AG08395 (cell line): Measurements from ENCODE around the gene DOCK9.

Experiments used
- DNase-seq: peaks from one replicate; pipeline ENCODE4 v3.0.0; 2012; ENCODE audit warnings: mixed read lengths, low spot score

The DOCK9 gene

DNA sequence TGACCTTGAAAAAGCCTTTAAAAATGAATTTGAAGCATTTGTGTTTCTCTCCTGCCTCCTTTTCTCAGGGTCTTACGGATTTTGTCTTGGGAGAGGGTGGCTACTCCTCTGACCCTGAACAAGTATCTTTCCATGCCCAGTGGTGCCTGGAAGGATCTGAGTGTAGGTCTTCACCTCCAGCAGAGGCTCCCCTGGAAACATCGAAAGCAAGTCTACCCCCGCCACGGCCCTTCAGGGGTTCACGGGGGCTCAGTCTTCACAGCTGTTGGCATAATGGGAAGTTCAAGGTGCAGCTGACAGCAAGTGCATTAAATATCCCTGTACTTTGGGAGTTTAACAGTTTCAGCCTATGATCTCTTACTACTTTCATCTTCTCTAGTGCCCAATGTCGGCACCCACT is 182.6 kb downstream of the DOCK9 start:
- no peak for DNase-seq

DNA sequence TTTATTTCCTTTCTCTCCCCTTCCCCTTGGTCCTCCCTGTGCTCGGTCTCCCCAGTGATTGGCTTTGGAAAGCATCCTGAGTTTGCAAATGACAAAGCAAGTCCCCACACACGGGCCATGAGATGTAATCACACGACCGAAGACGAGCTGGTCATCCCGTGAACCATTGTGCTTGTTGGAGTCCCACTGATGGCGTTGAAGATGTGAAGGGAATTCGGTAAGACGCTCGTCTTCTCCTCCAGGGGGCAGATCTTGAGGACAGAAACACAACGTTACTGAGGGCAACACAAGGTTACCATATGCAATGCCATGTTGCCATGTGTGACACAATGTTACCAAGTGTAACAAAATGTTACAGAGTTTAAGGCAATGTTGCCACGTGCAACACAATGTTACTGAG is 183.4 kb downstream of the DOCK9 start:
- no peak for DNase-seq

- DNase-seq = no peak
Observed at GRCh38 chr13:98792785-98793495, 184.9 kb downstream of the DOCK9 start.

GRCh38 chr13:98792321-98792720 is 185.5 kb downstream of the DOCK9 start:
- DNase-seq = no peak

GRCh38 chr13:98791611-98792010 is 186.3 kb downstream of the DOCK9 start:
- DNase-seq = no peak

GRCh38 chr13:98787996-98788395 is 189.9 kb downstream of the DOCK9 start:
- DNase-seq = no peak

DNA sequence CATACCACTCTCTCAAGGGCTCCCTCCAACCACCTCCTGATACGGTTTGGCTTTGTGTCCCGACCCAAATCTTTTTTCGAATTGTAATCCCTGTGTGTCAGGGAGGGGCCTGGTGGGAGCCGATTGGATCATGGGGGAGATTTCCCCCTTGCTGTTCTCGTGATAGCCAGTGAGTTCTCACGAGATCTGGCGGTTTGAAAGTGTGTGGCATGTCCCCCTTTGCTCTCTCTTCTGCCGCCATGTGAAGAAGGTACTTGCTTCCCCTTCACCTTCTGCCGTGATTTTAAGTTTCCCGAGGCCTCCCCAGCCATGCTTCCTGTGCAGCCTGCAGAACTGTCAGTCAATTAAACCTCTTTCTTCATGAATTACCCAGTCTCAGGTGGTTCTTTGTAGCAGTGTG is 190.7 kb downstream of the DOCK9 start:
- DNase-seq = no peak

GRCh38 chr13:98786023-98786422 is 191.8 kb downstream of the DOCK9 start:
- DNase-seq = no peak

DNA sequence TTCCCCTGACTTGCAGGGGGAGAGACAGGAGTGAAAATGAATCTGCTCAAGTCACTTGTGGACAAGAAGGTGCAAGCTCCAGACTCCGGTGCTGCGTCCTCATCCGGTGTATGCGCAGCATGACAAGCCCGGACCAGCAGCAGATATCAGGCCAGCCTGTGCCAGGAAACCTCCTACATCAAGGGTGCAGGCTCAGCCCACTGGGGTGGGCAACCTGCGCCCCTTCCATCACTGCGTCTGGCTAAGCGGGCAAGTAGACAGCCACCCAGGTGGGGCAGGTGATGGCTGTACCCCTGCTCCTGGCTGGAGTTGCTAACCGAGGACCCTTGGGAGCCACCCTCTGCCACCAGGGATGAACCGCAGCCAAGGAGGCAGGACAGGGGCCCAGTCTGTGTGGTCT is 192.5 kb downstream of the DOCK9 start:
- no peak for DNase-seq

GRCh38 chr13:98784666-98785065 is 193.2 kb downstream of the DOCK9 start:
- no peak for DNase-seq

GRCh38 chr13:98783856-98784478 is 193.9 kb downstream of the DOCK9 start:
- DNase-seq = no peak

- no peak for DNase-seq
Observed at GRCh38 chr13:98782654-98783053, 195.2 kb downstream of the DOCK9 start.

DNA sequence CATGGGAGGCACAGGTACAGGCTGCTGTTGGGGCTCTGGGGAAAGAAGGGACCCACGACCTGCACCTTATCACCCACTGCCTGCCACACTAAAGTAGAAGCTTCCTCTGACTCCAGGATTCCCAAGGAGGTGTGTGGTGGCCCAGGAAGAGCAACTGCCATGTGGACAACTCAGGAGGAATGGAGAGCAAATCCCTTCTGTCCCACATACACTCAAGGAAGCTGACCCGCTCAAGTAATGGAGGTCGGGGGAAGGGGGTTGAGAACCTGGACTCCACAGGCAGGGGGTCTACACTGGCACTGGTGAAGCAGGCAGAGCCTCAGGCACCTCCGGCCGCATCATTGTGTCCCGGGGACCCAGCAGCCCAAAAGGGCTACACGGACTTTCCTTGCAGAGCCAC is 196.0 kb downstream of the DOCK9 start:
- DNase-seq = no peak

DNA sequence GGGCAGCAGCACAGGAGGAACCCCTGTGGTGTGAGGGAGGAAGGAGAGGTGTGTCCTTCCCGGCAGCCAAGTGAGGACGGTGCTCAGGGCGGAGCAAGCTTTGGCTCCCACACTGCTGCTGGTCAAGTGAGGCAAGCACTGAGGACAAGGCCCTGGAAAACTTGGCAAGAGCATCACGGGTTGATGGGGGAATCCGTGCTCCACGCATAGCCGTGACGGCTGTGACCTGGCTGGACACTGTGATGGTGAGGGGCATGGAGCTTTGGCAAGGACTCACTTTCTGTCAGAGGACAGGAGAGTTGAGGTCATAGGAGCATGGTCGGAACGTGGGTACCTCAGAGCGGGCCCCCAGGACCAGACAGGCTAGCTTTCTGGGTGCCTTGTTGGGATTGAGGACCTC is 196.4 kb downstream of the DOCK9 start:
- DNase-seq = no peak

- DNase-seq = no peak
Observed at GRCh38 chr13:98781045-98781444, 196.8 kb downstream of the DOCK9 start.

DNA sequence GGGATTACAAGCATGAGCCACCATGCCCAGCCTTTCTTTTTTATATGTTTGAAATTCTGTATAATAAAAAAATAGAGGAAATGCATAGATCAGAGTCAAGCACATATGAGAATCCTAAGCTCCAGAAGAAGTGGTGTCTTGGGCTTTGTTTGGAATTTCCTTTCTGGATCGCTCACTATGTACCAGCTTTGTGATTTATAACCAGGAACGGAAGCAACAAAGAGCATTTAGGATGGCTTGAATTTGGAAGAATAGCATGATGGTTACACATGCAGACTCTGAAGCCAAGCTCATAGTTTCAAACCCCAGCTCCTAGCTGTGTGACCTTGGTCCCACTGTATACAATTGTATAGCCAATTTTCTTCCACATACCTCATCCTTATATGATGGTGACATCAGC is 197.4 kb downstream of the DOCK9 start:
- no peak for DNase-seq

DNA sequence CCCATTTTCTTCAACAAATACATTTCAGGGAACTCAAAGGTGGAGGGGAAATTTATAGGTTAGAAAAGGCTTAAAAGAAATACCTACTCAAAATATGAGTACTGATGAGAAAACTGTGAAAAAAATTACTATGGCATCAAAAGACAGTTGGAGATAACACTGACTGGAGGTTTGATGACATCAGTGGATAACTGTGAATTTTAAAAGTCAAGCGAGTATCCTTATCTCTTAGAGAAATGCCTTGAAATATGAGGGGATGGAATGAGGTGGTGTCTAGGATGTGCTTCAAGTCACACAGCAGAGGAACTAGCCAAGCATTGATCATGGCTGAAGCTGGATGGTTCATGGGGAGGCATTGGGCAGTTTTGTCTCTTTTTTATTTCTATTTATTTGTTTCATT is 198.2 kb downstream of the DOCK9 start:
- no peak for DNase-seq

GRCh38 chr13:98778749-98779148 is 199.1 kb downstream of the DOCK9 start:
- no peak for DNase-seq

GRCh38 chr13:98776644-98777043 is 201.2 kb downstream of the DOCK9 start:
- no peak for DNase-seq

DNA sequence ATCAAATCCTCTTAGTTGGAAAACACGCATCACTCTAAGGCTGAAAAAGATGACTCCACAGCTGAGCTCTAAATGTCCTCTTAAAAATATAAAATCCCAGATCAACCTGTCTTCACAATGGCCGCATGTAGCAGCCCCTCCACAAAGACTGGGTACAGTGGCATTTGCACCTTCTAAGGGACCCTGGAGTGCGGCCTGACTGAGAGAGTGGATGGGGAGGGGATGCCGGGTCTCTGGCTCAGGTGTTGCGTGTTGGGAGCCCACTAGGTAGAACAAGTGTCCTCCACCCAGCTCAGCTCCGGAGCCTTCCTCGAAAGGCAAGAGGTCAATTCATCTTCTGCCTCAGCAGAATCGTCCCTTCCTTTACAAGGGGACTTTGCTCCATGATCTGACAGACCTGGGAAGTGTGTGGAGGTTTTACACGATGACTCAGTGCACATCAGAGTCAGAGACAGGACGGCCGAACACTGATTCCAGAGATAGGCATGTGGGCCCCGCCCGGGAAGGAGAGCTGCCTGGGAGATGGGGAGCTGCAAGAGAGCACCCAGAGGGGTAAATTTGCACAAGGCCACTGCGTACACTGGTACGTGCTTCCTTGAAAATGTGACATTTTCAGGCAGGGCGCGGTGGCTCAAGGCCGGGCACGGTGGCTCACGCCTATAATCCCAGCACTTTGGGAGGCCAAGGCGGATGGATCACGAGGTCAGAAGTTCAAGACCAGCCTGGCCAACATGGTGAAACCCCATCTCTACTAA is 201.8 kb downstream of the DOCK9 start:
- peak; percentile 84 for DNase-seq

GRCh38 chr13:98775386-98775785 is 202.5 kb downstream of the DOCK9 start:
- DNase-seq = no peak

DNA sequence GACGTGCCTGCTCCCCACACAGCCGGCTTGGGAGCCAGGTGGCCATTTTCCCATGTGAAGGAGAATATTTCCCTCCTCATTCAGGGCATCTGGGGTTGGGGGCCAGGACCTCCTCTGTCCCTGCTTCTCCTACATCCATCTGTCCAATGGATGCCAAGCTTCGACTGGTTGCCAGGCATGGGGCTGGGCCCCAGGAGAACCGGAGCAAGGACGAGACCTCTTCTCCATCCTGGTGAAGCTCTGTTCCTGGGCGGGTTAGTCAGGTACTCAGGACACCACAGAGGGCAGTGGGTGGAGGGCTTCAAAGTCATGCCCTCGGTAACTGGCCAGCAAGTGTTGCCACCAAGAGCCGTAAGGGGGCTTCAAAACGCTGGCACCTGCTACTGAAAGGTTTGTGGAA is 203.1 kb downstream of the DOCK9 start:
- DNase-seq = no peak

DNA sequence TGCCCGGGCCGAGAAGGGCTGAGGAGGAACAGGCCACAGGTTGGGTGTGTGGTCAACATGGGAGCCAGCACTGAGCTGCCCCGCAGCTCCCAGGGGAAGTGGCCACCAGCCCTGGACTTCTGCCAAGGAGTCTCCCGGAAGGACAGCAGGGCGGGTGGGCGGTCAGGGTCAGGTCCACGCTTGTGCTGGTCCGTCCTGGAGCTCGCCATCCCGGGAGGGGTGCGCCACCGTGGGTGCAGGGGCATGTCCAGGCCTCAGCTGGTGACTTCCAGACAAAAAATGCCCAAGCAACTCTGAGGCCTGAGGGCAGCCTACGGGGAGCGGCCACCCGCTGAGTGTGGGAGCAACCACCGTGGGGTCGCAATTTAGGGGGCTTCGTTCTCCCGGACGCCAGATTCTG is 203.9 kb downstream of the DOCK9 start:
- DNase-seq = no peak
